ENCODE measurements around the gene CADPS.

The CADPS gene

DNA sequence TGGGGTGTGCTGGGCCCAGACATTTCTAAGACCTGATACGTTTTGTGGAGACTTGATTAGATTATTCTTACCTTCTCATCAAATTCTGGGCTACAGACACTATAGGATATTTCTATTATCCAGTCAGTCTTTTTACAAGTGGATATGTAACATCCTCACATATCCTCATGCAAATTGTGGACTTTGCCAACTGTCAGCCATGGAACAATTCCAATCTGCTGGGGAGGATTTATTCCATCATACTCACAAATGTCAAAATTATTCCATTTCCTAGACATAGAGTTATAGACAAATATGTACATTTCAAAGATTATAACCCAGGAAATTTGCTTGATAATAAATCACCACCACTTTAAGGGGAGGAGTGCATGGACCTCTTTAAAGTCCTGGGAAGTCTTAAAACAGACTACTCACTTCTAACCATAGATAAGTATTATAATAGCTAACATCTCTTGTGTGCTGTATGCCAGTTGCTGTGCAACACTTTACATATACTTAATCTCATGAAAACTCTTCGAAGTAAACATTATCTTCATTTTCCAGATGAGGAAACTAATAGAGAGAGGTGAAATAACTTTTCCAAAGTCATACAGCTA is 44.4 kb downstream of the CADPS start:
- TF ChIP-seq, protein P1, sequence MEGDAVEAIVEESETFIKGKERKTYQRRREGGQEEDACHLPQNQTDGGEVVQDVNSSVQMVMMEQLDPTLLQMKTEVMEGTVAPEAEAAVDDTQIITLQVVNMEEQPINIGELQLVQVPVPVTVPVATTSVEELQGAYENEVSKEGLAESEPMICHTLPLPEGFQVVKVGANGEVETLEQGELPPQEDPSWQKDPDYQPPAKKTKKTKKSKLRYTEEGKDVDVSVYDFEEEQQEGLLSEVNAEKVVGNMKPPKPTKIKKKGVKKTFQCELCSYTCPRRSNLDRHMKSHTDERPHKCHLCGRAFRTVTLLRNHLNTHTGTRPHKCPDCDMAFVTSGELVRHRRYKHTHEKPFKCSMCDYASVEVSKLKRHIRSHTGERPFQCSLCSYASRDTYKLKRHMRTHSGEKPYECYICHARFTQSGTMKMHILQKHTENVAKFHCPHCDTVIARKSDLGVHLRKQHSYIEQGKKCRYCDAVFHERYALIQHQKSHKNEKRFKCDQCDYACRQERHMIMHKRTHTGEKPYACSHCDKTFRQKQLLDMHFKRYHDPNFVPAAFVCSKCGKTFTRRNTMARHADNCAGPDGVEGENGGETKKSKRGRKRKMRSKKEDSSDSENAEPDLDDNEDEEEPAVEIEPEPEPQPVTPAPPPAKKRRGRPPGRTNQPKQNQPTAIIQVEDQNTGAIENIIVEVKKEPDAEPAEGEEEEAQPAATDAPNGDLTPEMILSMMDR (IDR thresholded peaks at IDR 0.05) = no peak
- no peaks in the 10 kb centered on the region for H3K36me3 Mint-ChIP-seq (ENCODE audit: low read depth)
- DNase-seq = no peak
- H3K4me3 Mint-ChIP-seq = no peak overlapping the region
- H3K27me3 Mint-ChIP-seq (ENCODE audit: low read depth, poor library complexity) = peaks cover 12% of the 10 kb centered on the region
- no peaks in the 10 kb centered on the region for H3K9me3 Mint-ChIP-seq
- H3K27ac Mint-ChIP-seq = no peak overlapping the region
- peaks cover 13% of the 10 kb centered on the region for H3K4me1 Mint-ChIP-seq

GRCh38 chr3:62827550-62827949 is 47.7 kb downstream of the CADPS start:
- TF ChIP-seq, protein P1 (IDR thresholded peaks at IDR 0.05) = no peak
- Mint-ChIP-seq H3K36me3 (ENCODE audit: low read depth) (no peaks in the 10 kb centered on the region), H3K9me3 (no peaks in the 10 kb centered on the region), H3K4me1 (peaks cover 9% of the 10 kb centered on the region), H3K27ac (no peak overlapping the region), H3K27me3 (ENCODE audit: low read depth, poor library complexity) (peaks cover 8% of the 10 kb centered on the region), H3K4me3 (no peak overlapping the region)
- DNase-seq = no peak

GRCh38 chr3:62824965-62825592 is 50.1 kb downstream of the CADPS start:
- peaks cover 6% of the 10 kb centered on the region for H3K27me3 Mint-ChIP-seq (ENCODE audit: low read depth, poor library complexity)
- DNase-seq = no peak
- TF ChIP-seq, protein P1 (IDR thresholded peaks at IDR 0.05) = no peak
- no peaks in the 10 kb centered on the region for H3K36me3 Mint-ChIP-seq (ENCODE audit: low read depth)
- H3K4me3 Mint-ChIP-seq = no peak overlapping the region
- no peaks in the 10 kb centered on the region for H3K4me1 Mint-ChIP-seq
- no peak overlapping the region for H3K27ac Mint-ChIP-seq
- no peaks in the 10 kb centered on the region for H3K9me3 Mint-ChIP-seq

DNA sequence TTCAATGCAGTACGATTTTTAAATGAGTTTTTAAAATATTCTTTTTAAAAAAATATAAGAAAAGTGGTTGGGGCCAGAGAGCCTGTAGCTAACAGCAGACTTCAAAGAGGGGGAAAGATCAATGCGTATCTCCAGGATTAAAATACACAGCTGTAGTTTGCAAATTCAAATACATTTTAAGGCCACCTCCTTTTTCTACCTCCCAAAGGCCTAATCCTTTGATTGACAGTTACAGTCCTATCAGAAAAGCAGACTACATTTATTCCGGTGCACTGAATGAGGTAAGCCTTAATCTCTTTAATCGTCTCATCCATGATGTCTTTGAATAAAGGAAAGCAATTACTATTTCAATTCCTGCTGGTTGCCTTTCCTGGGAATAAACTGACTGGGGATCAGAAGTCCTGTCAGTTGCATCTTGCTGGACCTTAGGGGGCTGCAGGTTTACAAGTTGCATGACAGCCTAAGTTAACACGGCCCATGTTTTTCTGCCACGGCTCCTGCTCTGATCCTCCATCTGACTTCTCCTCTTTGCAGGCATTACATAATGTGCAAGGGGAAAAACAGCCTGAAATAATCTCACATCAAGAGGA is 51.7 kb downstream of the CADPS start:
- H3K9me3 Mint-ChIP-seq = no peaks in the 10 kb centered on the region
- no peak overlapping the region for H3K27ac Mint-ChIP-seq
- no peaks in the 10 kb centered on the region for H3K36me3 Mint-ChIP-seq (ENCODE audit: low read depth)

GRCh38 chr3:62822905-62823304 is 52.3 kb downstream of the CADPS start:
- TF ChIP-seq, protein P1 (IDR thresholded peaks at IDR 0.05) = no peak
- Mint-ChIP-seq H3K4me3 (no peak overlapping the region), H3K4me1 (no peaks in the 10 kb centered on the region), H3K27ac (no peak overlapping the region), H3K9me3 (no peaks in the 10 kb centered on the region), H3K27me3 (ENCODE audit: low read depth, poor library complexity) (peaks cover 7% of the 10 kb centered on the region), H3K36me3 (ENCODE audit: low read depth) (no peaks in the 10 kb centered on the region)
- no peak for DNase-seq

More for the DNA sequence above, 51.7 kb downstream of the CADPS start:
- TF ChIP-seq, protein P1 (IDR thresholded peaks at IDR 0.05) = no peak
- H3K4me3 Mint-ChIP-seq = no peak overlapping the region
- H3K4me1 Mint-ChIP-seq = no peaks in the 10 kb centered on the region
- DNase-seq = no peak
- peaks cover 7% of the 10 kb centered on the region for H3K27me3 Mint-ChIP-seq (ENCODE audit: low read depth, poor library complexity)
